22Rv1 (cell line): ENCODE results near the gene ATP6V0D1.

Source experiments
- H3K27ac ChIP-seq: fragments of 450-650 bp; 2 replicates; pipeline ENCODE4 v1.5.1; 2017
- CTCF ChIP-seq: fragments of 450-650 bp; IDR thresholded peaks from 2 replicates; pipeline ENCODE4 v1.5.1; 2017; ENCODE audit warnings: mild to moderate bottlenecking
- ZFX ChIP-seq: fragments of 450-650 bp; IDR thresholded peaks from 2 replicates; pipeline ENCODE4 v1.6.1; 2017; ENCODE audit warnings: antibody characterized with exemption, borderline replicate concordance

Gene ATP6V0D1

GRCh38 chr16:67407788-67408452, 73.0 kb downstream of the ATP6V0D1 start:
- H3K27ac ChIP-seq, result no peak overlapping the region
- TF ChIP-seq ZFX (no peak), CTCF (no peak; the same call in 1 of the 2 replicates)

DNA sequence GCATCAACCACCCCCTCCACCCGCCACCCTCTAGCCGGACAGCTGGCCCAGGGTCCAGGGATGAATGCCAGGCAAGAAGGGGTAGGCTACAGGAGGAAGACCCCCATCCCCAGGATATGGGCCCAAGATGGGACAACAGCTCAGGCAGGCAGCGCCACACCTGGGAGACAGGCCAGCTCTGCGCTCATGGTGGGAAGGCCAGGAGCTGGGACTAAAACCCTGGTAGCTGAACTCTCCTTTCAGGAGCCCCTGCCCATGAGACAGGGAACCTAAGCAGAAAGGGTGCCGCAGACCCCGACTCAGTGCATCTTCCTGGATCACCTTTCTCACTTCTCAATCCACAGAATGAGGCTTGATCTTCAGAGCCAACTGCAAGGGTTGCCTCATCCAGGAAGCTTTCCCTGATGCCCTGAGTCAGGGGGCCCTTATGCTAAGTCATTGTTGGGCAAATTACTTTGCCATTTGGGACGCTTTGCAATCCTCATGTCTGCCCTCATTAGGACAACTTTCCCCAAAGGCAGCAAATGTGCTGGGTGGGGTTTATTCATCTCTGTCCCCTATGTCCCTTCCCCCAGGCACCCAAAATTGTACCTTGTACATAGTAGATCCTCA, 73.7 kb downstream of the ATP6V0D1 start:
- H3K27ac ChIP-seq, result no peak overlapping the region
- TF ChIP-seq ZFX (no peak), CTCF (no peak)

GRCh38 chr16:67406111-67406971, 74.6 kb downstream of the ATP6V0D1 start:
- H3K27ac ChIP-seq, result no peak overlapping the region

GRCh38 chr16:67405336-67405735, 75.6 kb downstream of the ATP6V0D1 start:
- peak overlapping the region; percentile 96 for H3K27ac ChIP-seq
- TF ChIP-seq CTCF (no peak), ZFX (no peak)

More at GRCh38 chr16:67406111-67406971, 74.6 kb downstream of the ATP6V0D1 start:
- TF ChIP-seq ZFX, result no peak
- TF ChIP-seq CTCF, result no peak

- TF ChIP-seq ZFX, result no peak
- H3K27ac ChIP-seq, result peak overlapping the region; percentile 96
These were observed 76.2 kb downstream of the ATP6V0D1 start for GRCh38 chr16:67404740-67405226.

DNA sequence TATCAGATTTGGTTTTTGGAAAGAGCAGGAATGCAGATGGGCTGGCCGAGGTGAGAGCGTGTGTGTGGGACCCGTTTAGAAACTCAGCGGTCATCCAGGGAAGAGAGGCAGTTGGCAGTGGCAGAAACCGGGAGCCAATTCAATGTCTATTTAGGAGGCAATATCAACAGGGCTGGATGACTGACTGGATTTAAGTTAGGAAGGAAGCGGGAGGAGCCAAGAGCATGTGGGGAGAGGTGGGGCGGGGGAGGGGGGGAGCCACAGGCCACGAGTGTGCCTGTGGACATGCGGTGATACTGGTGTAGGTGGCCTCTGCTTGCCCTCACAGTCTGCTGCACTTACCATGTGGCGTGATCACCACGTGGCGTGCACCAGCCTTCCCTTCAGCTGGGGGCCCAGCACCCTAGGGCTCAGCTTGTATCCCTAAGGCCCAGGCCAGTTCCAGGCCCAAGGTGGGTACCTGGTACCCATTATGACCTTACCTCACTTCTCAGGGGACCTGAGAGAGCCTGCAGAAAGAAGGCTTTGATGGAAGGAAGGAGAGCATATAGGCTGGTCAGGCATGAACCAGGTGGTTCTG, 76.9 kb downstream of the ATP6V0D1 start:
- TF ChIP-seq CTCF, result no peak
- no peak for TF ChIP-seq ZFX
- H3K27ac ChIP-seq, result peak overlapping the region; percentile 96

- TF ChIP-seq ZFX, result no peak
- TF ChIP-seq CTCF, result no peak
- no peak overlapping the region for H3K27ac ChIP-seq
These were observed 80.1 kb downstream of the ATP6V0D1 start for GRCh38 chr16:67400901-67401300.
